GM12874 (cell line): ENCODE measurements around the gene FSTL4.

Source experiments
- TF ChIP-seq, protein P1 (sequence below): IDR thresholded peaks from 2 replicates; pipeline ENCODE4 v1.5.1; 2011; ENCODE audit warnings: low read depth, mild to moderate bottlenecking, control low read depth, low read length, moderate library complexity; ENCODE audit not compliant: insufficient read depth

Gene FSTL4

GRCh38 chr5:133261993-133262392, 350.3 kb downstream of the FSTL4 start:
- TF ChIP-seq, protein P1, sequence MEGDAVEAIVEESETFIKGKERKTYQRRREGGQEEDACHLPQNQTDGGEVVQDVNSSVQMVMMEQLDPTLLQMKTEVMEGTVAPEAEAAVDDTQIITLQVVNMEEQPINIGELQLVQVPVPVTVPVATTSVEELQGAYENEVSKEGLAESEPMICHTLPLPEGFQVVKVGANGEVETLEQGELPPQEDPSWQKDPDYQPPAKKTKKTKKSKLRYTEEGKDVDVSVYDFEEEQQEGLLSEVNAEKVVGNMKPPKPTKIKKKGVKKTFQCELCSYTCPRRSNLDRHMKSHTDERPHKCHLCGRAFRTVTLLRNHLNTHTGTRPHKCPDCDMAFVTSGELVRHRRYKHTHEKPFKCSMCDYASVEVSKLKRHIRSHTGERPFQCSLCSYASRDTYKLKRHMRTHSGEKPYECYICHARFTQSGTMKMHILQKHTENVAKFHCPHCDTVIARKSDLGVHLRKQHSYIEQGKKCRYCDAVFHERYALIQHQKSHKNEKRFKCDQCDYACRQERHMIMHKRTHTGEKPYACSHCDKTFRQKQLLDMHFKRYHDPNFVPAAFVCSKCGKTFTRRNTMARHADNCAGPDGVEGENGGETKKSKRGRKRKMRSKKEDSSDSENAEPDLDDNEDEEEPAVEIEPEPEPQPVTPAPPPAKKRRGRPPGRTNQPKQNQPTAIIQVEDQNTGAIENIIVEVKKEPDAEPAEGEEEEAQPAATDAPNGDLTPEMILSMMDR, result no peak

DNA sequence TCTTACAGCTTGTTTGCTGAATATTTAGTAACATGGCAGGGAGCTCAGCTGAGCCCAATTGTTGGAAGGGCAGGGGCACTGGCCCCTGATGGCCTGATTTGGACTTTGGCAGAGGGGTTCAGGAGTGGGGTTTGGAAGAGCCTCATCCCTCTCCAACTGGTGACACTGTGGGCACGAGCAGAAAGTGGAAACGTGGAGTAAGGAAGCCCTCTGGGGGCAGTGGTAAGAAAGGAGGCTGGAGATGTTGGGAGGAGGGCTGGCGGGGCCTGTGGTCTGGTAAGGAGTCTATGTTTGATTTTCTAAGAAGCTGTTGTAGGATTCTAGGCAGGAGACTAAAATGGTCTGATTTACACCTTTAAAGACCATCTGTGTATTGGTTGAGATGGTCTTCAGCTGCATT, 351.6 kb downstream of the FSTL4 start:
- TF ChIP-seq, protein P1, result no peak

DNA sequence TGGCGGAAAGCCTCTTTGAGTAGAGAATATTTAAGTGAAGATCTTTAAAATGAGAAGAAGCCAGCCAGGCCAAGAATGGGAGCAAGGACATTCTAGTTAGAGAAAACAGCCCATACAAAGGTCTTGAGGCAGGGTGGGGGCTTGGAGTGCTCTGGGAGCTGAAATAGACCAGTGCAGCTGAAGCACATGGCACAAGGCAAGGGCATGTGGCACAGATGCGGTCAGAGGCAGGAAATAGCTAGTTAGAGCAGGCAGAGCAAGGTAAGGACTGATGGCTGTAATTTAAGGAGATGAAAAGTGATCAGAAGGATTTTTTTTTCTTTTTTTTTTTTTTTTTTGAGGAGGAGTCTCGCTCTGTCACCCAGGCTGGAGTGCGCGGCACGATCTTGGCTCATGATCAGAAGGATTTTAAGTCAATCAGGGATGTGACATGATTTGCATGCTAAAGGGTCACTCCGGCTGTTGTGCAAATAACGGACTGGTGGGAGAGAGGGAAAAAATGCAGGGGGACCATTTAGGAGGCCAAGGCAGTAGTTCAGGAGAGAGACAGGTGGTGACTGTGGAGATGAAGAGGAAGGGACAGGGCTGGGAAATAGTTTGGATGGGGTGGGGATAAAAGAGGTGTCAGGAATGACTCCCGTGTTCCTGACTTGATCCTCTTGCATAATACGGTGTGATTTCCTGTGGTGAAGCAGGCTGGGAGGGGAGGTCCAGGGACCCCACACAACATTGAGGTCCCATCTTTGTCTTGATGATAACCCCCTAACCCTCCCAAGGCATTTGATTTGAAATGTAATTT, 352.9 kb downstream of the FSTL4 start:
- TF ChIP-seq, protein P1, result no peak

DNA sequence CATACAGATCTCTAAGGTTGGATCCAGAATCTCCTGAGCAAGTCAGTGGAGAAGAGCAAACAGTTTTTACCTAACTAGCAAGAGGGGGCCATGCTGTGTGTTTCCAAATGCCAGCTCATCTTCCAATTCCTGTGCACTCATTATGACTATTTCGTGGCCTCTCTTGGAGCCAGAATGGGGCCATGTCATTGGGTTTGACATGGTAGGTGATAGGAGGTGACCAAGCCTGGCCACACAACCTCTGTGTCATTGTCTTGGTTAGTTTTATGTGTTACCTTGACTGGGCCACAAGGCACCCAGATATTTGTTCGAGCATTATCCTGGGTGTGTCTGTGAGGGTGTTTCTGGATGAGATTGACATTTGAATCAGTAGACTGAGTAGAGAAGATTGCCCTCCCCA, 354.4 kb downstream of the FSTL4 start:
- TF ChIP-seq, protein P1, result no peak

DNA sequence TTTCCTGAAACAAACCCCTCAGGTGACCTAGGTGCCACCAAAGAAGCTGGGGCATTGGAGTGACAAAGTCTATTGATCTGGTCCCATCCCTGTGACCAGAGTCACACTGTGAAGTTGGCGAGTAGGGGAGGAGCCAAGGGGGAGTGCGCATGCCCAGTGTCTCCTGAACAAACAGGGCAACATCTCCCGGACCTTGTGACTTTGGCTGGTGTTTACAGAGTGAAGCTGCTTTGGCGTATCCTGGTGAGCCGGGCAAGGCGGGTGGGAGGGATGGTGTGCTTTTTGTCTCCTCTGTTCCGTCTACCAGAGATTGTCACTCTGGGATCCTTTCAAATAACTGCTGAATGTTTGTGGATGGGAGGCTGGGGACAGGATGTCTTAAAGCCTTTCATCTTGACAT, 356.1 kb downstream of the FSTL4 start:
- TF ChIP-seq, protein P1, result no peak

GRCh38 chr5:133254803-133255202, 357.5 kb downstream of the FSTL4 start:
- TF ChIP-seq, protein P1, result no peak

DNA sequence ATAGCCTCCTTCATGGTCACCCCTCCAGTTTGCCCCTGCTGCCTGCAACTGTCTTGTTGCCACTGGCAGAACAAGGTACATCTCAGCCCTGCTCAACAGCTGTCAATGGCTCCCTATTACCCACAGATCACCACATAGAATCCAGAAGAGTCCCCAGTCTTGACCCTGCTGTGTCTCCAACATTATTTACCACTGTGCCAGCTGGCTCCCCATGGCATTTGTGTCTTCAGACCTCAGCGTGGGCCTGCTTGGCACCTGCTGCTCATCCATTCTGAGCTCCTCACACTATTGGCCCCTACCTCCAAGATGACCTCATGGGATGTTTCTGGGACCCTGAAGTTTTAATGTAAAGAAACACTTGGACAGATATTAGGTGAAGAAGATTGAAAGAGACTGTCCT, 358.7 kb downstream of the FSTL4 start:
- TF ChIP-seq, protein P1, result no peak
